HG02571 (cell line): Measurements from ENCODE around the gene SLIT2.

Experiments used
- ATAC-seq: cut with Tn5 transposase; IDR thresholded peaks from one replicate; pipeline ENCODE4 v1.9.1; 2021; ENCODE audit warnings: mild to moderate bottlenecking, moderate library complexity; ENCODE audit not compliant: unreplicated experiment

SLIT2 gene

GRCh38 chr4:20262221-20262620, 10.5 kb downstream of the SLIT2 start:
- ATAC-seq = no peak

- ATAC-seq = no peak
Measured at GRCh38 chr4:20264688-20265087, 13.0 kb downstream of the SLIT2 start.

- ATAC-seq = no peak
Measured at GRCh38 chr4:20265726-20266125, 14.0 kb downstream of the SLIT2 start.

GRCh38 chr4:20266215-20267082, 14.7 kb downstream of the SLIT2 start:
- no peak for ATAC-seq

GRCh38 chr4:20268028-20268427, 16.3 kb downstream of the SLIT2 start:
- ATAC-seq = no peak

- no peak for ATAC-seq
Measured at GRCh38 chr4:20269320-20269719, 17.6 kb downstream of the SLIT2 start.

GRCh38 chr4:20271950-20272349, 20.2 kb downstream of the SLIT2 start:
- ATAC-seq = no peak

- ATAC-seq = no peak
Measured at GRCh38 chr4:20272411-20272872, 20.7 kb downstream of the SLIT2 start.

- ATAC-seq = no peak
Measured at GRCh38 chr4:20273793-20274192, 22.1 kb downstream of the SLIT2 start.

- ATAC-seq = no peak
Measured at GRCh38 chr4:20276848-20277247, 25.1 kb downstream of the SLIT2 start.

- ATAC-seq = no peak
Measured at GRCh38 chr4:20278195-20278594, 26.5 kb downstream of the SLIT2 start.

- no peak for ATAC-seq
Measured at GRCh38 chr4:20279381-20279780, 27.7 kb downstream of the SLIT2 start.

- no peak for ATAC-seq
Measured at GRCh38 chr4:20281453-20281852, 29.7 kb downstream of the SLIT2 start.

GRCh38 chr4:20283039-20283438, 31.3 kb downstream of the SLIT2 start:
- no peak for ATAC-seq

GRCh38 chr4:20284990-20285389, 33.3 kb downstream of the SLIT2 start:
- no peak for ATAC-seq

GRCh38 chr4:20287246-20287645, 35.5 kb downstream of the SLIT2 start:
- no peak for ATAC-seq

- ATAC-seq = no peak
Measured at GRCh38 chr4:20288047-20288650, 36.4 kb downstream of the SLIT2 start.

- no peak for ATAC-seq
Measured at GRCh38 chr4:20288846-20289512, 37.3 kb downstream of the SLIT2 start.

GRCh38 chr4:20289782-20290181, 38.1 kb downstream of the SLIT2 start:
- no peak for ATAC-seq

- ATAC-seq = no peak
Measured at GRCh38 chr4:20292739-20293138, 41.0 kb downstream of the SLIT2 start.

GRCh38 chr4:20297261-20297660, 45.6 kb downstream of the SLIT2 start:
- ATAC-seq = no peak

- no peak for ATAC-seq
Measured at GRCh38 chr4:20297783-20298182, 46.1 kb downstream of the SLIT2 start.
